K562 (cell line): ENCODE measurements around the gene ACADVL. TPM values are rescaled to one million over a fixed set of nuclear protein-coding genes. Genes with fewer than 3 reads are reported as not detected.

Experiments
- ARNT ChIP-seq, 2 experiments: fragments of 450-650 bp; IDR thresholded peaks; 2 replicates each; pipeline ENCODE4 v1.6.1; 2016; ENCODE audit warnings: mild to moderate bottlenecking in 1 of 2
- BHLHE40 ChIP-seq: IDR thresholded peaks from 2 replicates; pipeline ENCODE4 v1.6.1; 2011; ENCODE audit warnings: low read length, improper control_type of control experiment
- ELF4 ChIP-seq: fragments of 450-650 bp; formaldehyde crosslinking; IDR thresholded peaks from 2 replicates; pipeline ENCODE4 v1.4.0; 2022; ENCODE audit warnings: missing genetic modification characterization
- ETV6 ChIP-seq, 3 experiments: fragments of 150-350 bp in 1 of 3; sonication (generic) in 1 of 3; formaldehyde crosslinking in 1 of 3; IDR thresholded peaks; 2 replicates each; pipeline versions ENCODE4 v1.6.1 to v1.8.0; 2014 to 2022; ENCODE audit warnings: borderline replicate concordance in 2 of 3, low read depth in 2 of 3, antibody characterized with exemption in 1 of 3, low read length in 1 of 3, mild to moderate bottlenecking in 1 of 3, missing genetic modification reagents in 1 of 3
- FIP1L1 ChIP-seq: fragments of 200-400 bp; formaldehyde crosslinking; IDR thresholded peaks from 2 replicates; pipeline ENCODE4 v1.6.1; 2018; ENCODE audit warnings: mild to moderate bottlenecking, low read depth, low read length; ENCODE audit not compliant: poor library complexity, severe bottlenecking
- HOXB6 ChIP-seq: fragments of 250-450 bp; sonication (Bioruptor Pico); IDR thresholded peaks from 2 replicates; pipeline ENCODE4 v1.5.1; 2022; ENCODE audit warnings: mild to moderate bottlenecking, borderline replicate concordance
- KDM2B ChIP-seq: fragments of 250-450 bp; sonication (Bioruptor Pico); IDR thresholded peaks from 2 replicates; pipeline ENCODE4 v1.8.0; 2021; ENCODE audit warnings: mild to moderate bottlenecking, moderate library complexity
- KLF13 ChIP-seq: fragments of 450-650 bp; IDR thresholded peaks from 2 replicates; pipeline ENCODE4 v1.6.1; 2016; ENCODE audit warnings: missing genetic modification characterization, low read depth, mild to moderate bottlenecking, missing compliant biosample characterization, moderate library complexity, borderline replicate concordance
- MYC ChIP-seq, 2 experiments: fragments of 250-450 bp in 1 of 2; sonication (Bioruptor Pico) in 1 of 2; IDR thresholded peaks; 2 replicates each; pipeline versions ENCODE4 v1.5.1 to v1.6.1; 2012 to 2021; ENCODE audit warnings: low read depth in 2 of 2, borderline replicate concordance in 1 of 2, improper control_type of control experiment in 1 of 2, low read length in 1 of 2, mild to moderate bottlenecking in 1 of 2, moderate library complexity in 1 of 2
- NFIX ChIP-seq: fragments of 250-450 bp; sonication (Bioruptor Pico); IDR thresholded peaks from 2 replicates; pipeline ENCODE4 v1.4.0; 2020; ENCODE audit warnings: low read depth, mild to moderate bottlenecking, moderate library complexity
- NFRKB ChIP-seq: fragments of 450-650 bp; IDR thresholded peaks from 2 replicates; pipeline ENCODE4 v1.6.1; 2016; ENCODE audit warnings: low read depth
- NR3C1 ChIP-seq: sonication (generic); formaldehyde crosslinking; IDR thresholded peaks from 2 replicates; pipeline ENCODE4 v1.8.1; 2022; ENCODE audit warnings: missing genetic modification reagents
- PCBP1 ChIP-seq: fragments of 200-400 bp; formaldehyde crosslinking; IDR thresholded peaks from 2 replicates; pipeline ENCODE4 v1.6.1; 2018; ENCODE audit warnings: mild to moderate bottlenecking, low read depth, low read length; ENCODE audit not compliant: poor library complexity, severe bottlenecking
- PHB2 ChIP-seq: fragments of 450-650 bp; IDR thresholded peaks from 2 replicates; pipeline ENCODE4 v1.6.1; 2017; ENCODE audit warnings: low read depth
- PML ChIP-seq: IDR thresholded peaks from 2 replicates; pipeline ENCODE4 v1.6.1; 2012; ENCODE audit warnings: low read length, inconsistent platforms
- SIRT6 ChIP-seq: IDR thresholded peaks from one replicate; pipeline ENCODE4 v1.6.1; 2012; ENCODE audit warnings: low read depth, mild to moderate bottlenecking, control low read depth, inconsistent platforms, low read length, moderate library complexity
- SP2 ChIP-seq: IDR thresholded peaks from 2 replicates; pipeline ENCODE4 v1.6.1; 2011; ENCODE audit warnings: mild to moderate bottlenecking, low read depth, low read length, moderate library complexity; ENCODE audit not compliant: poor library complexity, severe bottlenecking; ENCODE audit errors: extremely low read depth
- STAG1 ChIP-seq: sonication (generic); formaldehyde crosslinking; IDR thresholded peaks from 2 replicates; pipeline ENCODE4 v1.5.0; 2020; ENCODE audit warnings: missing genetic modification reagents, borderline replicate concordance
- STAT5B ChIP-seq: fragments of 250-450 bp; sonication (Bioruptor Pico); IDR thresholded peaks from 2 replicates; pipeline ENCODE4 v1.8.0; 2021; ENCODE audit warnings: mild to moderate bottlenecking, inconsistent platforms
- ZNF282 ChIP-seq: sonication (generic); formaldehyde crosslinking; IDR thresholded peaks from 2 replicates; pipeline ENCODE4 v1.8.1; 2023; ENCODE audit warnings: missing genetic modification reagents
- ZNF436 ChIP-seq: fragments of 250-450, 450-650 bp; sonication (Bioruptor Pico); formaldehyde crosslinking; IDR thresholded peaks from 2 replicates; pipeline ENCODE4 v1.7.0; 2020; ENCODE audit warnings: mild to moderate bottlenecking
- ZNF644 ChIP-seq: fragments of 200-800 bp; sonication (Bioruptor generic); IDR thresholded peaks from 2 replicates; pipeline ENCODE4 v1.6.1; 2016; ENCODE audit warnings: low read depth, missing genetic modification characterization, missing compliant biosample characterization
- polyA plus RNA-seq, 8 experiments: library from polyadenylated mRNA; depleted of rRNA in 4 of 8; stranded (reverse) in 5 of 8; unstranded in 3 of 8; fragments of >200 nt; fragmentation: Nextera tagmentation in 2 of 8; fragmentation: Illumina TruSeq in 1 of 8; extraction: Ambion mirVana in 2 of 8; extraction: Trizol in 1 of 8; gene quantifications; 2 replicates each; pipeline versions ENCODE4 v1.2.1 to v1.2.3, GENCODE V29; 2011 to 2014; ENCODE audit warnings: inconsistent platforms in 1 of 8, missing spikeins in 1 of 8
- total RNA-seq, 7 experiments: library from RNA; depleted of rRNA in 6 of 7; stranded (reverse); fragments of >200 nt in 6 of 7; fragmentation: Illumina TruSeq in 2 of 7; extraction: Trizol in 2 of 7; gene quantifications; 2 replicates each; pipeline versions ENCODE4 v1.2.1 to v1.2.3, GENCODE V29; 2011 to 2021; ENCODE audit warnings: low replicate concordance in 1 of 7
- TF ChIP-seq, protein P1 (sequence below): sonication (generic); formaldehyde crosslinking; IDR thresholded peaks from 2 replicates; pipeline ENCODE4 v1.8.1; 2022; ENCODE audit warnings: missing genetic modification reagents
- TF ChIP-seq, protein P2 (sequence below): sonication (generic); formaldehyde crosslinking; IDR thresholded peaks from 2 replicates; pipeline ENCODE4 v1.8.0; 2022; ENCODE audit warnings: missing genetic modification reagents, mild to moderate bottlenecking, moderate library complexity, borderline replicate concordance
- TF ChIP-seq, protein P3 (sequence below): fragments of 250-450 bp; sonication (Bioruptor Pico); IDR thresholded peaks from 2 replicates; pipeline ENCODE4 v1.8.0; 2021; ENCODE audit warnings: moderate library complexity, mild to moderate bottlenecking, inconsistent platforms

ACADVL gene
- total and polyA plus RNA-seq, 9 of the 15 experiments (the other 6 are each of a cell fraction or from before 2014, with no cell fraction given), result 25.5 to 449 (median 214) TPM

- TF ChIP-seq SIRT6, result no peak
- TF ChIP-seq KLF13, result peak; percentile 87
- TF ChIP-seq PML, result no peak
- TF ChIP-seq, protein P1, sequence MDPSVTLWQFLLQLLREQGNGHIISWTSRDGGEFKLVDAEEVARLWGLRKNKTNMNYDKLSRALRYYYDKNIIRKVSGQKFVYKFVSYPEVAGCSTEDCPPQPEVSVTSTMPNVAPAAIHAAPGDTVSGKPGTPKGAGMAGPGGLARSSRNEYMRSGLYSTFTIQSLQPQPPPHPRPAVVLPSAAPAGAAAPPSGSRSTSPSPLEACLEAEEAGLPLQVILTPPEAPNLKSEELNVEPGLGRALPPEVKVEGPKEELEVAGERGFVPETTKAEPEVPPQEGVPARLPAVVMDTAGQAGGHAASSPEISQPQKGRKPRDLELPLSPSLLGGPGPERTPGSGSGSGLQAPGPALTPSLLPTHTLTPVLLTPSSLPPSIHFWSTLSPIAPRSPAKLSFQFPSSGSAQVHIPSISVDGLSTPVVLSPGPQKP (CRISPR knock-in tag), result no peak
- peak; percentile 67; the same call in 1 of the 2 replicates for TF ChIP-seq ELF4 (CRISPR knock-in tag)
- no peak for TF ChIP-seq PHB2
- TF ChIP-seq STAT5B, result no peak
- no peak for TF ChIP-seq FIP1L1
- TF ChIP-seq, protein P2, sequence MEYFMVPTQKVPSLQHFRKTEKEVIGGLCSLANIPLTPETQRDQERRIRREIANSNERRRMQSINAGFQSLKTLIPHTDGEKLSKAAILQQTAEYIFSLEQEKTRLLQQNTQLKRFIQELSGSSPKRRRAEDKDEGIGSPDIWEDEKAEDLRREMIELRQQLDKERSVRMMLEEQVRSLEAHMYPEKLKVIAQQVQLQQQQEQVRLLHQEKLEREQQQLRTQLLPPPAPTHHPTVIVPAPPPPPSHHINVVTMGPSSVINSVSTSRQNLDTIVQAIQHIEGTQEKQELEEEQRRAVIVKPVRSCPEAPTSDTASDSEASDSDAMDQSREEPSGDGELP, result peak; percentile 98
- TF ChIP-seq KDM2B (CRISPR knock-in tag), result no peak
- no peak for TF ChIP-seq ETV6 (IDR thresholded peaks at IDR 0.05; ENCODE audit: borderline replicate concordance in 1 of 2, low read depth in 2 of 2, low read length in 1 of 2)
- no peak for TF ChIP-seq ETV6 (CRISPR knock-in tag; IDR thresholded peaks at IDR 0.05; ENCODE audit: borderline replicate concordance)
- TF ChIP-seq PCBP1, result no peak
- TF ChIP-seq MYC (IDR thresholded peaks at IDR 0.05; ENCODE audit: low read depth, low read length), result peak; percentile 80
- peak; percentile 74; the same call in 1 of the 2 replicates for TF ChIP-seq MYC (CRISPR knock-in tag; IDR thresholded peaks at IDR 0.05; ENCODE audit: borderline replicate concordance, low read depth)
- peak; percentile 84 for TF ChIP-seq NFRKB
- TF ChIP-seq ZNF644 (tag), result no peak
- TF ChIP-seq ZNF282, result no peak
- TF ChIP-seq ARNT (IDR thresholded peaks at IDR 0.05), result peak; percentile 74 to 81; a peak in 2 of 4 replicates
- TF ChIP-seq NFIX, result no peak
- TF ChIP-seq BHLHE40, result peak; percentile 94
- no peak for TF ChIP-seq SP2
- no peak for TF ChIP-seq STAG1 (CRISPR knock-in tag)
- no peak for TF ChIP-seq HOXB6 (CRISPR knock-in tag)
- TF ChIP-seq ZNF436, result no peak
- TF ChIP-seq, protein P3, sequence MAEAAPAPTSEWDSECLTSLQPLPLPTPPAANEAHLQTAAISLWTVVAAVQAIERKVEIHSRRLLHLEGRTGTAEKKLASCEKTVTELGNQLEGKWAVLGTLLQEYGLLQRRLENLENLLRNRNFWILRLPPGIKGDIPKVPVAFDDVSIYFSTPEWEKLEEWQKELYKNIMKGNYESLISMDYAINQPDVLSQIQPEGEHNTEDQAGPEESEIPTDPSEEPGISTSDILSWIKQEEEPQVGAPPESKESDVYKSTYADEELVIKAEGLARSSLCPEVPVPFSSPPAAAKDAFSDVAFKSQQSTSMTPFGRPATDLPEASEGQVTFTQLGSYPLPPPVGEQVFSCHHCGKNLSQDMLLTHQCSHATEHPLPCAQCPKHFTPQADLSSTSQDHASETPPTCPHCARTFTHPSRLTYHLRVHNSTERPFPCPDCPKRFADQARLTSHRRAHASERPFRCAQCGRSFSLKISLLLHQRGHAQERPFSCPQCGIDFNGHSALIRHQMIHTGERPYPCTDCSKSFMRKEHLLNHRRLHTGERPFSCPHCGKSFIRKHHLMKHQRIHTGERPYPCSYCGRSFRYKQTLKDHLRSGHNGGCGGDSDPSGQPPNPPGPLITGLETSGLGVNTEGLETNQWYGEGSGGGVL, result no peak
- TF ChIP-seq NR3C1 (CRISPR knock-in tag), result no peak
Measured at GRCh38 chr17:7242717-7243452, 23.1 kb downstream of the ACADVL start (continued).
